Stimulated activated CD4-positive, alpha-beta T cell treated with anti-CD3 and anti-CD28 coated beads, Interleukin-4, amount 100 ng/mL, for 4 hours (primary cell): ENCODE measurements around the gene FBXW4.

Experiments
- DNase-seq, 2 experiments: peaks; one replicate each; pipeline ENCODE4 v3.0.0-alpha.2; 2020

Gene FBXW4

GRCh38 chr10:101695404-101695890 is 477 bp upstream of the FBXW4 start:
- DNase-seq = no peak

DNA sequence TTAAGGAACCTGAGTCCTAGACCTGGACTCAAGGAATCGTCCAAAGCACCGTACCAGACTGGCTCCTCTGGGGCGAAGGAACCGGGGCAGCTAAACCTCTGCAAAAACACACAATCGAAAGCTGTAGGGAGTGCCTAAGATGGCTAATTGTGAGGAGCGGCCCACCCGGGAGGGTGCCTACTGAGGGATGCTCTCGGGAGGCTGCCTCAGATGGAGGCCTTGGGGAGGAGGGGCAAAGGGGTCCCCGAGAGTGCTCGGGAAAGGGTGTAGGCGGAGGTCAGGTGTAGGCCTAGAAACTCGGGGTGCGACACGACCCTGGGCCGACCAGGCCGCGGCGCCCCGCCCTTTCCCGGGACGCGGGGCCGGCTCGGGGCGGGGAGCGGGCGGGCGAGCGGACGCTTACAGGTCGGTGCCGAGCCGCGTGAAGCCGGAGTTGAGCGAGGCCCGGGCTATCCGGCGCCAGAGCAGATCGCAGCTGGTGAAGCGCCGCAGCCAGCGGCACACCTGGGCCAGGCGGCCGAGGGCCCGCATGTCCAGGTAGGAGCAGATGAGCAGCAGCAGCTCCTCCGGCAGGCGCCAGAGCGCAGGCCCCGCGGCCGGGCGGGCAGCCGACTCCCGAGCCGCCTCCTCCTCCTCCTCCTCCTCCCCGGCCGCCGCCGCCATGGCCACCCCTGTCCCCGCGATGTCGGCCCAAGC is 844 bp downstream of the FBXW4 start:
- DNase-seq = peak; percentile 64 to 68

DNA sequence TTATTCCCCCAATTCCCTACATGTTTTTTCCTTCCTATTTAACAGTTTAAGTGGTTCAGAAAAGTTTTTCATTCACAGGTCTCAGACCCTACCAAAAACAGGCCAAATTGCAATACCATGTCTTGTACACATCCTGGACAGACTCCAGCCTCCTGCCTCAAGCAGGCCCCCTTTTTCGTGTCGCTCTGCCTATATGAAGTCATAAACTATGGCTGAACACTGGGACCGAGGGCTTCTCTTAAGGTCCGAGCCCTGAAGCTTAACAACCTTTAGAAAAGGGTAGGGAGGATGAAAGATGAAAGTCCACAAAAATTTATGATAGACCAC is 1.4 kb downstream of the FBXW4 start:
- no peak for DNase-seq

DNA sequence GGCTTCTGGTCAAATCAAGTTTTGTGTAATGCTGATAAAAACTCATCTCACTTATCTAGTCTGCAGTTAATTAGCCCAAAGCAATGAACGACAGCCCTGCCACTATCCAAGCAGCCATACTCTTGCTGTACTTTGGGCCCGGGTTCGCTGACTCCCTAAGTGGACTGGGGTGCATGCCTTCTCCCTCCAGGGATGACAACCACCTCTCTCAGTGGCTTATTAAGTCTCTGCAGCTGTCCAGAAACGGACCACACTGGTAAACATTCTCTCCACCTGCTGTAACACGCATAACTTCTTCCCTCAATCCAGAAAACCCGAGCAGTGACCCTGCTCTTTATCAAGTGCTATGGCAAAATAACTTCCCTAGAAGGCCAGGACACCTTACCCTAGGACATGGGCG is 3.9 kb downstream of the FBXW4 start:
- no peak for DNase-seq

GRCh38 chr10:101690461-101690860 is 4.5 kb downstream of the FBXW4 start:
- DNase-seq = no peak

DNA sequence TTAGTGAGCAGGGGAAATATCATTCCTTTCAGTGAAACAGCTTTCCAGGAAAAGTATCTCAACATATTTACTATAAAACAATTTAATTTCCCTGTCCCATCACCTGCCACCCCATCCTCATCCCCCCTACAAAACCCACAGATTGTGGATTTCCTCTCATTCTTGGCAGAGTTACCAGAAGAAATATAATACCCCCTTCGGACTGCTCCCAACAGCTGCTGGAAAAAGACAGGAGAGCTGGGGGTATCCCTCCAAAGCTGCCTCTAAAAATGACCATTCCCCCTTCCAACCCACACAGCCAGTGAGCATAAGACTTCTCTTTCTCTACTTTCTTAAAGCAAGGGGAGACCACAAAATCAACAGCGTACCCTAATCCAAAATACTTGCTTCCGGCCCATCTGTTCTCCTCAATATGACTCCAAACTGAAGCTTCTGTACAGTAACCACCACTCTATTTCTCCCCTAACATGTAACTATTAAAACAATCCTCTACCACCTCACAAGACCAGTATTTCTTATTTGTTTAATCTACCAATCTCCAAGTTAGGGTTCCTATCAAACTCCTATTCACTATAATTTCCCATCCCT is 7.8 kb downstream of the FBXW4 start:
- no peak for DNase-seq

- no peak for DNase-seq
These were observed 8.6 kb downstream of the FBXW4 start for GRCh38 chr10:101686133-101686925.

DNA sequence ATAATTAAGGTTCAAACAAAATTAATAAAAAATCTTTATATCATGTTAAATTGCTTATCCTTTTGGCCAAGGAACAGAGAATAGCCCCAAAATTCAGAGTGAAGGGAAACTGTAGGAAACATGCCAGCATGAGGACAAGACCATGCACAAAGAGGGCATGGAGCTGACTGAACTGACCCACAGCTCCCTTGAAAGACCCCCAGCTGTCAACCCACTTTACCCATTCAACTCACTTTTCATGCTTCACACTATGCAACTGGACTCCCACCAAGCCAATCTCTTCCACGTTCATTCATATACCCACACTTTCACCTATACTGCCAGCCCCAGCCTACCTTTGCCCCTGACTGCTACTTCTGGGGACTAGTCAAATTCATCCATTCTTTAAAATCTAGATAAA is 10.2 kb downstream of the FBXW4 start:
- DNase-seq = no peak

- DNase-seq = no peak
These were observed 11.7 kb downstream of the FBXW4 start for GRCh38 chr10:101683276-101683675.

DNA sequence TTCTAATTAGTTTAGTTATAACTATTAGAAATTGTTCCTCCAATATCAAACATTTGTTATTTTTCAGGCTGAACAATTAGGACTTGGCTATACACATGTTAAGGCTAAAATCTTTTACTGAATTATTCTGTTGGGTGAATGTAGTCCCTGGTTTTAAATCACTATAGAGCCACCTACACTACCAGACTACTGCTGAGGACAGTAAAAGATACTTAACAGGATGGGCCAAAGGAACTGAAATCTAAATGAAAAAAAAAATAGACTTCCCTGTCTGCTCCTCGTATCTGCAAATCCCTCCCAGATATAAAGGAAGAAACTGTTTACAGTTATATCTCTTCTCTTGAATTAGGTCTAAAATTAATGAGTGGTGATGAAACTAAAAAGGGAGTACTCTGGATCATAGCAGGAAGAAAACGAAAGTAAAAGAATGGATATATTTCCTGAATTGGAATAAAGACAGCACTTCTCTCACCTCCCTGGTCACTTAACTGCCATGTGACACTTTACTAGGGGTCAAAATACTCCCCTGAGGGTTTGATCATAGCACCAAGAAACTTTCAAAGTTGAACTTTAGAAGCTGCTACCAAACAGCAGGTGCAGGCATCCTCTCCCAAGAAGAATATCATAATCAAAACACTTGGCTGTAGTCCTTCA is 12.7 kb downstream of the FBXW4 start:
- no peak for DNase-seq

DNA sequence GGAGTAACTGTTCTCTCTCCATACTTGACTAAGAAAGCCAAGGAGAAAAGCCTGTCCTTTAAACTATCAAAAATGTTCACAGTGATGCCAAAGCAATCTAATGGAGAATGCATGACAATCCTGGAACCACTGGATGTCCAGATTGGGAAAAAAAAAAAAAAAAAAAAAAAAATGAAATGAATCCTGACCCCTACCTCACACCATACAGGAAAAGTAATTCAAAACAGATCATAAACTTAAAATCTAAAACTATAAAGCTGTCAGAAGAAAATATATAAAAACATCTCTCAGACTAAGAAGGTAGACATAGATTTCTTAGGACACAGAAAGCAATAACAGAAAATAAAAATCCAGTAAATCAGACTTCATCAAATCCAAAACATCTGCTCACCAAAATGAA is 18.4 kb downstream of the FBXW4 start:
- DNase-seq = no peak

DNA sequence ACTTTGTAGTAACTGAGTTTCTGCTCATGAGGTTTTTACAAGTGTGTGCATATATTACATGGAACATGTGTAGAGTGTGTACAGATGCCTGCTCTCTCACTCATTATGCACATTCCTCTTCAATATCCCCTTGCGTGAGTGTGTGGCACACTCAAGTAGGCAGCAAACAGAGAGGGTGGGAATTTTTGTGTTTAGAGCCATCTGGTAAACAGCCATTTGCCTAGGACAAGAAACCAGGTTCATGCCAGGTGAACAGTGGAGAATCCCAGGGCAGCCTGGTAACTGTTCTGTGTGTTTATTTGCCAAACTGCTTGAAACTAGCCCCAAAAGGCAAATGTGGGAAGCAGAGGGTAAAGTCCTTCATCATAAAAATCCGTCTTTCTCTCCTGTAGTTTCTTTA is 19.9 kb downstream of the FBXW4 start:
- DNase-seq = no peak

DNA sequence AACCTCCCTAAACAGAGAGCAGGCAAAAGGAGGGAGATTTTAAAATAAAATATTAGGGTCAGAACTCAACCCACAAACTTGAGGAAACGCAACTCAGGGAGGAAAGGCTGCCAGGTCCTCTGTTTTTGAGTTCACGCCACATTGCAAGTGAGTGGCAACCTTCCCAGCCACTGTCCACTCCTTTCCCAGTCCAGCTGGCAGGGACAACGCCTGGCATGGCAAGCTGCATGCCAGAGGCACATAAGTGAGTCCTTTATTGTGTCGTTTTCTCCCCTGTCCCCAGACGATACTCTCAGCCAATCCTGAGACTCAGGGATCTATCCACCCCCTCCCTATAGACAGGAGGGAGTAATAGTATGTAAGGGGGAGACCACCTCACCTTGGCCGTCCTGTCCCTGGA is 22.4 kb downstream of the FBXW4 start:
- DNase-seq = no peak

- DNase-seq = no peak
These were observed 23.5 kb downstream of the FBXW4 start for GRCh38 chr10:101671453-101671852.

GRCh38 chr10:101670635-101671034 is 24.3 kb downstream of the FBXW4 start:
- no peak for DNase-seq

DNA sequence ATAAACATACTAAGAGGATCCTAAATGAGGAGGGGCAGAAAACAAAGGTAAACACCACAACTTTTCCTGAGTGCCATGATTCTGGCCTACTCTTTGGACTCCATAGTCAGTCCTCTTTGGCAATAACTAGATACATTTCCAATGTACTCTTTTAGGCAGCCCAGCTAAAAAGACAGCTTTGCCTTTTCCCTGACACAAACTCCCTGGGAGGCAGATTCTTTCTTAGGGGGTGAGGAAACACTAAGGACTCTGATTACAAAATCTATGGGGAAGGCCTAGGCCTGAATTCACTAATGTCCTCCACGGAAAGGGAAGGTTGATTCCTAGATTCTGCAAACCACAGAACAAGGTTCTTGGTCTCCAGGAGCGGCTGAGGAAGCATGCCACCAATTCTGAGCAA is 25.8 kb downstream of the FBXW4 start:
- no peak for DNase-seq

DNA sequence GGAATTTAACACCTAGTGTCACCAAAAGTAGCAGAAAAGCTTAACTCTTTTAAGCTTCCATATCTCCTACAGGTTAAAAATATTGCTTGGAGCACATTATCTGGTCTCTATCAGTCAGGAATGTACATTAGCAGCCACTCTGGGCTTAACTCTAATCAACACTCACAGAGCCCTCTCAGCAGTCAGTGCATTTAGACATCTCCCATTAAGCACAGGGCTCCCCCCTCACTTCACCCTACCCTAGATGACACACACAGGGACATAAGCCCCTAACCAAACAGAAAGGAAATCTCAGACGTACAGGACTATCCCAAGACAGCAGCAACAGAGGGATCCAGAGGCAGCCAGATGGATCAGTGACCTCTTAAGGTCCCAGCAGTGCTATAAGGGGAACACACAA is 26.4 kb downstream of the FBXW4 start:
- DNase-seq = no peak

- no peak for DNase-seq
These were observed 28.9 kb downstream of the FBXW4 start for GRCh38 chr10:101666083-101666482.

- no peak for DNase-seq
These were observed 31.9 kb downstream of the FBXW4 start for GRCh38 chr10:101663097-101663496.

DNA sequence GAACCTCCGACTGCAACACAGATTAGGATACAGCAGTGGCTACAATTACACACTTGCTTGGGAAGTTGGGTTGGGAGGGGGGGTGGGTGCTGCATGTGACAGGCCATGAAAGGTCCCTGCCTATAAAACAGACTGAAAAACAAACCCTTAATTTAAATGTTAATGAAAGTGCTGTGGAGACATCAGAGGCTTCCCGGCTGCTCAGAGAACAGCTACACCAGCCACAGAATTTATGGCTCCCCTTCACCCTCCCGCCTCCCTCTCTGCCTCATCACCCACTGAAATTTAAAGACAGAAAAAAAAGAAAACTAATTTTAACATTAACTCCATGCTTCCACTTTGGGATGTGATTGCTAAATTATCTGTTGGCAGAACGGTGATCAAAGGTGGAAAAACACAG is 34.7 kb downstream of the FBXW4 start:
- no peak for DNase-seq

DNA sequence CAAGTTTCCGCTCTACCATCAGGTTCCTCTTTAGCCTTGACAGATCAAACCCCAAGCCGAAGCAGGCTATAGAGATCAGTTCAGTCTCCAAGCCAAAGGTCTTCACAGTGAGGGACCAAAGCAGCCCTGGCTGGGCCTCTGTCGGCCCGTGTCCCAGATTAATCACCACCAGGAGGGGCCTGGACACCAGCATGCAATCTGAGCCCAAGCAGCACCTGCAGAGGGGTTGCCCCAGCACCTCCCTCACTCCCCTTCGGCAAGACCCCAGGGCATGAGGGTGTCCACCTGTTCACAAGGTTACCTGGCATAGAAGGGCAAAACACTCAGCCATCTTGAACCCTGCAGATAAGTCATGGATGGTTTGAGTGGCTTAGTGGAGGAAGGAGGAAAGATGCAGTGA is 36.0 kb downstream of the FBXW4 start:
- no peak for DNase-seq

DNA sequence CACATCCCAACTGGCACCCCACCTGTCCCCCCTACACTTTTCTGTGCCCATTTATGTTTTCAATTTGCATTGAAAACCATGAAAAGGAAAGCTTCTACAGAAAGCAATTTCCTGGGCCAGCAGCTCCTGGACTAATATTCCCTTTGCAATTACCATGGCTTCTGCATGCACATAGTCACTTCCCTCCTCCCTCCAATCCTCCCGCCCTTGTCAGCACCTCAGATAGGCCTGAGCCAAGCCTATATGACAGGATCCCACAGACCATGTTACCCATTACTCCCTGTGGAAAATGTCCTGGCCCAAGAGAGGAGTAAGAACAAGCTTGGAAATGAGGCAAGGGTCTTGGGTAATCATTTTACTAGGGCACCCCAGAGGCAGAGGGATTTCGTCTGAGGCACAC is 38.1 kb downstream of the FBXW4 start:
- no peak for DNase-seq

DNA sequence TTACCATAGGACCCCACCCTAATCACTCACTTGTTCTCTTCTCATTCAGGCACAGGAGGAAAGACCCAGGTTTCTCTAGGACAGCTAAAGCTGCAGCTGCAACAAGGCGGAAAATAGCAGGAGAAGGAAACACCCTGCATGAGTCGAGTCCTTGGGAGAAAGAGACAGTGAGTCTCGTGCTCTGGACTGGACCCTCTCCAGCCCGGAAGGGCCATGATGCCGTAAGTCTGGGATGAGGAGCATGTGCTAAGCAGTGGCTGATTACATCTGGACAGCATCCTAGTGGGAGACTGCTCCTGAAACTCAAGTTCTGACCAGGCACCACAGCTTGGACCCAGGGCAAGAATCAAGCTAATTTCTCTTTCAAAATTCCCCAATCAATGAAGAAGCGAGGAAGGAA is 39.4 kb downstream of the FBXW4 start:
- DNase-seq = no peak

GRCh38 chr10:101653536-101653935 is 41.4 kb downstream of the FBXW4 start:
- no peak for DNase-seq
